CD4-positive, alpha-beta T cell treated with Interleukin-21 for 1 hour (primary cell): ENCODE measurements around the gene UNC5A.

ENCODE experiments used
- DNase-seq: peaks from one replicate; pipeline ENCODE4 v3.0.0-alpha.2; 2020

The UNC5A gene

GRCh38 chr5:176847148-176847547, 36.8 kb downstream of the UNC5A start:
- DNase-seq: no peak

DNA sequence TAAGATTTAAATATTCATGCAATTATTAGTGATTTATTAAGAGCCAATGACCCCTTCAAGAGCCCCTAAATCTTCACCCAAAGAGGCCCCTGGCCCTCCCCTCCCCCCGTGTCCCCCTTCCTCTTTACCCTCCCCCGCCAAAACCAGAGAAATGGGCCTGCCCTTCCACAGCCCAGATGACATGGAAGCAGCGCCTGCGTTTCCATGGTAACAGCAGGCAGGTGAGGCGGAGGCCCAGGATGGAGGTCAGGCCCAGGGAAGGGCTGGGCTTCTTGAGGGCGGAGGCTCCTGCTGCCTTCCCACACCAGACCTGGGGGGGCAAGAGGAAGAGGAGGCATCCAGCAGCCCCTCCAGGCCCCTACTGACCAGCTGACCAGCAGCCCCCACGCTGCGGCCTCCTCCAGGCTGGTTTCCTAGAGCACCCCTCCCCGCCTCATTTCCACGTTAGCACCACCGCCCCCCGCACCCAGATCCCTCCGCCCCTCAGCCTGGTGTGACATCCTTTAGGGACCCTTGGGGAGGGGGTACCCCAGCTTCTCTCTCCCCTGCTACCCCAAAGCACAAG, 37.4 kb downstream of the UNC5A start:
- DNase-seq: no peak

DNA sequence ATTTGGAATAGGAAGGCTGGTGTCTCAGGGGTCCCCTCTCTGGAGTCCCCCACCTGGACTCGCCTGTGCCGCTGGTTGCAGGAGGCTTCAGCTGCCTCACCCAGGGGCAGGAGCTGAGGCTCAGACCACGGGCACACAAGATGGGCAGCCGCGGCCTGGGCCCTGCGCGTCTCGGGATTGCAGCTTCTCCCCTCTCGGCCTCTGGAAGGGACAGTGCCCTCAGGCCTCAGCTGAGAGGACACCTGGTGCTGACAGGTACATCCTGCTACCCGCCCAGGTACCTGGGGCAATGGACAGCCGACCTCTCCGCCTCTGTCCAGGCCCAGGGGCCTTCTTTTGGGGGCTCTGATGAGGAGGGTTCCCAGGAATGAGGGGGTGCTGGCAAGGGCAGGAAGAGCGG, 38.3 kb downstream of the UNC5A start:
- no peak for DNase-seq

GRCh38 chr5:176849611-176850227, 39.4 kb downstream of the UNC5A start:
- DNase-seq: no peak

GRCh38 chr5:176850371-176851245, 40.2 kb downstream of the UNC5A start:
- DNase-seq: no peak

DNA sequence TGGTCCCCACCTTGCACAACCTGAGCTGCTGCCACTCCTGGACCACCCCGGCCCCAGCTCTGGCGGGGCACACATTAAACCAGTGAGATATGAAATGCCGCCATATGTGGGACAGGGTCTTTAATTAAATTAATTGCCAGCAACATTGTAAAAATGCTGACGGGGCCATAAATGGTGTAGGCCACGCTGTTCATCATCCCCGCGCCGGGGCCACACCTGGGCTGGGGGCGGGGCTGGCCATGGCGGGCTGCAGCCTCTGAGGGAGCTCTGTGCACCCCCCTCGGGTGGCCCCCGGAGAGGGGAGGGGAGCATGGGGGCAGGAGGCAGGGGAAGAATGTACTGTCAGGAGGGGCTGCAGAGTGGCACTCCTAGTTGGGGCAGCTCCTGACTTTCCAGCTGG, 41.0 kb downstream of the UNC5A start:
- no peak for DNase-seq

DNA sequence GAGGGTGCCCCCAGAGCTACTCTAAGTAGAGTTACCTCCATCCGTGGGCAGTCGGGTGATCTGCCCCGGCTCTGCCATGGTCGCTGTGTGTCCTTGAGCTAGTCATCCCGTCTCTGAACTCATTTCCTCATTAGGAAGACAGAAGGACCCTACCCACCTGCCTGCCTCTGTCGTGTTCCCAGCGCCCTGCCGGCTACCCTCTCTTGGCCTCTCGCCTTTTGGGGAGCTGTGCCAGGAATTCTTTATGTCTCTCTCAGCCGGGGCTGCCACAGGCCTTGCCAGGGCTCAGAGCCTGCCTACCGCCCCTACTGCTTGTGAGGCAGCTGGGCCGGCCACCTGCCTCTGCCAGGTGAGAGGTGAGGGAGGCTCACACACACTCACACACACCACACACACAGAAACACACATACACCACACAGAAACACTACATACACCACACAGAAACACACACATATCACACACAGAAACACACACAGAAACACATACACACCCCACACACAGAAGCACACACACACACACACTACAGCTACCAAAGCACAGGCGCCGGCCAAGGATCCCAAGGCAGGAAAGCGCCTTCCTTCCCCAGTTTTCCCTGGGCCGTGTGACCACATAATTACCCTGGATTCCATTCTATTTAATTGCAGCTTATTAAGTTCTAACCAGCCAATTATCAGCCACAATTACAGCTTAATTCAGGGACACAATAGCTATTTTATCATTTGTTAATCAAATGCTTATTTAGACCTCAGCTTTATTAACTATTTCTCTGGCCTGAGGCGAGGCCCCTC, 41.7 kb downstream of the UNC5A start:
- DNase-seq: no peak

DNA sequence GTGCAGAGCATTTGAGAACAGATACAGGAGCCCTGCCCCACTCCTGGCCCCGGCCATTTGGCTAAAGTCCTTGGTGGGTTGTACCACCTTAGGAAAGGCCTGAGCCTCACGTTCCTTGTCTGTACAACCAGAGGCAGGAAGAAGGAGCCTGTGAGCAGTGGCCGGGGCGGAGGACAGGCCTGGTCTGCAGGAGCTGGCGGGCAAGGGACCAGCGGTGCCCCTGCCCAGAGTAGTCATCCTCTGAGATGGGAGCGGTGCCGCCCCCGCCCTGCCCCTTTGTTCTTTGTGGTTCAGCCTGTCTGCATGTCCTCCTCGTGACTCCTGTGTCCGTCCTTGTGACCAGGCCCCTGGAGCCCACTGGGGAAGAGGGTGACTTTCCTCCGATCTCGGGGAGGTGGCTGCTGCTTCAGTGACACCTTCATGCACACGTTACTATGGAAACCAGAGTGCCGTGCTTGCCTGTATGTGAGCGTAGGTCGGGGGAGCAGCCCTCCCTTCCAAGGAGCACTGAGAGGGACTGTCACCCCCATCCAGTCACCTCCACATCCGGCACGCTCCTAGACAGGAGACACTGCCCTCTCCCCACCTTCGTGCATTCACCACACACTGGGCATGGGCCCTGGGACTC, 42.9 kb downstream of the UNC5A start:
- DNase-seq: no peak

- no peak for DNase-seq
These were observed 43.8 kb downstream of the UNC5A start for GRCh38 chr5:176854164-176854563.

DNA sequence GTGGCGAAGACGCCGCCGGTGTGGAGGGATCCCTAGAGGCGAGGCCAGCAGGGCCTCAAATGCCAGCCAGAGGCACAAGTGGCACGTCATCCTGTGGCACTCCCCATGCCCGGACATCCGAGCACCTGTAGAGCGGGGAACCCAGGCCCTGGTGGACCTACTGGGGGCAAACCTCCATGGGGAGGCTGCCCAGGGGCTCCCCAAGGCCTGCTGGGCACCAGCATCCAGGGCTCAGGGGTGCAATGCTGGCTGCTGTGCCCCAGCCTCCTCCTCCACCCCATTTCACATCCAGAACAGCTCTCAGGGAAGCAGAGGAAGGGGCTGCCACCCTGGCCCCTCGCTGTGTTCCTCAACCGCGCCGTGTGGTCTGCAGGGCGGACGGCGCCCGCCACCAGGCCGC, 45.2 kb downstream of the UNC5A start:
- DNase-seq: no peak

GRCh38 chr5:176856746-176857145, 46.4 kb downstream of the UNC5A start:
- DNase-seq: no peak

DNA sequence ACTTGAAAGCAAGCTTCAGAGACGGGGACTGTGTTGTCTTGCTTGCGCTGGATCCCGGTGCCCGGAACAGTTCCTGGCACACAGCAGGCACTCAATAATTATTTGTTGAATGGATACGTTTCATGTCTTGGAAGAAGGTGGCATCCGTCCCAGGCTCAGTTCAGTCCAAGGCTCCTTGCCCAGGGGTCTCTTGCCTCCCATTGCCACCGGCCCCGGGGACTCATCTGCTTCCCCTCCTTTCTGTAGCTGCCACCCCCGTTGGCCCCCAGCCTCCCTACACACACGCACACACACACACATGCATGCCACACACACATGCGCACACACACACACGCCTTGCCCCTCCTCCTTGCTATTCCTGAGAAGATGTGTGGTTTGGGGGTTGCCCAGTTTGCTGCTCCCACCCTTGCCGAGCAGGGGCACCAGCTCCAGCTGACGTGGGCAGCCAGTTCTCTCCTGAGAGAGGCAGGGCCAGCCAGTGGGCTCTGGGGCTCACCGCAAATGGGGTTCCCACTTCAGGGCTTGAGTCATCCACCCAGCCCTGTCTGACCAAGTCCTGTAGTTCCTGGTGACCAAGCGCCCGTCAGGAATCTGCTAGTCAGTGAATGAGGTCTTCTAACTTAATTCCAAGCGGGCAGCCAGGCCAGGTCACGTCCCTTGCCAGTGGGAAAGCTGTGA, 47.0 kb downstream of the UNC5A start:
- no peak for DNase-seq

DNA sequence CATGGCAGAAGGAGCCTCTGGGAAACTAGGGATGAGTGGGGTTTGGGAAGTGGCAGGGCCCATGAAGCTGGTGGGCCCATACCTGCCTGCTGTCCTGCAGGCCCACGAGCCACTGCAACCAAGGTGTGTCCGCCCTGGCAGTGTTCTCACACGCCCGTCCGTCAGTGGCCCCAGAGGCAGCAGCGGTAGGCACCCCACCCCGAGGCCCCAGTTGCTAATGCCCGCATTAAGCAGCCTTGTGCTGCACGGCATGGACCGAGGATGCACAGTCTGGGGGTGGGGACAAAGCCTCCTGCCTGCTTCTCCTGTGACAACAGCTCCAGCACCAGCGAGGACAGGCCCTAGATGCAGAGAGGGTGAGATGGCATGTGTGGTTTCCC, 47.5 kb downstream of the UNC5A start:
- no peak for DNase-seq

GRCh38 chr5:176859916-176860315, 49.6 kb downstream of the UNC5A start:
- DNase-seq: no peak

DNA sequence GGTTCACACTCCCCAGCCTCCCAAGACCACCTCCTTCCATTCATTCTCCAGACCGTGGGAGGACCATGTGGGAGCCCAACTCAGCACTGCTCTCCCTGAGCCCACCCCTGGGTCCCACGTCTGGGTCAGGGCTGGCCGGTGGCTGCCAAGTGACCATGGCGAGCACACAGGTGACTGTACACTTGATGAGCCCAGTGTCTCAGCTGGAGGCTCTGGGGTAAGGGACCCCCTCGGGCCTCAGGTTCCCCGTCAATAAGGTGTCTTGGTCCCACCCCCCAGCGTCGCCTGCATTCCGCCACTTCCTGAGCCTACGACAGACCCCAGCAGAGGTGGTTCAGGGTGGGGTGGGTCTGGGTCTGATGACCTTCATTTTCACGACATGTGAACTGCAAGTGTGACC, 50.0 kb downstream of the UNC5A start:
- DNase-seq: no peak

GRCh38 chr5:176861276-176861675, 50.9 kb downstream of the UNC5A start:
- no peak for DNase-seq

- DNase-seq: no peak
These were observed 52.1 kb downstream of the UNC5A start for GRCh38 chr5:176862330-176862995.

DNA sequence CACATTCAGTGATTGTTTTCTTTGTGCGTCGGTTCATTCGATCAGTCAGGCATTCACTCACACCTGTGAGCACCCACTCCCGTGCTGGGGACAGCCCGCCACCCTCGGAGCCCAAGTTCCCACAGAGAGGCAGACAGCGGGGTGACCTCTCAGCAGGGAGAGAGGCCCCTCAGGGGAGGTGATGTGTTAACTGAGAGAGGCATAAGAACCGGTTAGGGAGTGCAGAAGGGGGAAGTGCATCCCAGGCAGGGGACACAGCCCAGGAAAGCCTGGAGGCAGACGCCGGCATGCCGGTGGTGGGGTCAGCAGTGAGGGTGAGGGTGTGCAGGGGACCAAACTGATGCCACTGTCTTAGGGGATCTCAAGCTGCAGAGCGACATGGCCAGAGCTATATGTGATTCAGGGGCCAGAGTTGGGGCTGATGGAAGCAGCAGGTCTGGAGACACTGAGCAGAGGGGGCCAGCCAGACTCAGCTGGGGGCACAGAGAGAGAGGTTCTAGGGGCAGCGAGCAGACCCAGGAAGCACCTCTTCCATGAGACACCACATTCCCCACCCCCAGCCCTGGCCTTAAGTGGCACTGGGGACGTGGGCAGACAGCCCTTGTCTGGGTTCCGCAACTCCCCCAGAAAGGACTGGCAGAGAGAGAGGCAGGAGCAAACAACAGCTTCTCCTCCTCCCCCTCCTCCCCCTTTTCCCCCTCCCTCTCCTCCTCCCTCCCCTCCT, 52.8 kb downstream of the UNC5A start:
- no peak for DNase-seq

- no peak for DNase-seq
These were observed 53.4 kb downstream of the UNC5A start for GRCh38 chr5:176863765-176864098.

GRCh38 chr5:176864755-176865154, 54.4 kb downstream of the UNC5A start:
- DNase-seq: no peak

DNA sequence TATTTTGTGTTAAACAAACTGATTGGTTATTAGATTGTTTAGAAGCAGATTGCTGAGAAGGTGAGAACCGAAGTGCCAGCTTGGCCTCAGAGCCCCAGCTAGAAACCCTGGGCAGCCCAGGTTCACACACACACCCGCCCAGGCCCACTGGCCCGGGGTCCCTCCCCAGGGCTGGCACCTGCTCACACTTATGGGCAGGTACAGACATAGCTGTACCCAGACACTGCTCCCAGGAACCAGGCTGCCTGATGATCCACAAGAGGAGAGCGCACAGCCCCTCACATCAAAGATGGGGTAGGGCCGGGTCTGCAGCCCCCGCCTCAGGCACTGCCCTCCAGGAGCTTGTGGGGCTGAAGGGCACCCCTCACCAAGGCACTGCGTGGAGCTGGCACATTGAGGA, 55.6 kb downstream of the UNC5A start:
- DNase-seq: no peak
